Anterior cingulate cortex (tissue), 58 donors: ENCODE measurements around the gene MYNN.
"Not testable (repeated sequence)": the region's sequence is repeated elsewhere in the genome, so short reads cannot be mapped to it uniquely, and the experiment has no call there.

Experiments
- DNase-seq, 58 donors: peaks; one replicate each; lab custom pipeline; 2025; lab: John Stamatoyannopoulos, UW

MYNN gene

DNA sequence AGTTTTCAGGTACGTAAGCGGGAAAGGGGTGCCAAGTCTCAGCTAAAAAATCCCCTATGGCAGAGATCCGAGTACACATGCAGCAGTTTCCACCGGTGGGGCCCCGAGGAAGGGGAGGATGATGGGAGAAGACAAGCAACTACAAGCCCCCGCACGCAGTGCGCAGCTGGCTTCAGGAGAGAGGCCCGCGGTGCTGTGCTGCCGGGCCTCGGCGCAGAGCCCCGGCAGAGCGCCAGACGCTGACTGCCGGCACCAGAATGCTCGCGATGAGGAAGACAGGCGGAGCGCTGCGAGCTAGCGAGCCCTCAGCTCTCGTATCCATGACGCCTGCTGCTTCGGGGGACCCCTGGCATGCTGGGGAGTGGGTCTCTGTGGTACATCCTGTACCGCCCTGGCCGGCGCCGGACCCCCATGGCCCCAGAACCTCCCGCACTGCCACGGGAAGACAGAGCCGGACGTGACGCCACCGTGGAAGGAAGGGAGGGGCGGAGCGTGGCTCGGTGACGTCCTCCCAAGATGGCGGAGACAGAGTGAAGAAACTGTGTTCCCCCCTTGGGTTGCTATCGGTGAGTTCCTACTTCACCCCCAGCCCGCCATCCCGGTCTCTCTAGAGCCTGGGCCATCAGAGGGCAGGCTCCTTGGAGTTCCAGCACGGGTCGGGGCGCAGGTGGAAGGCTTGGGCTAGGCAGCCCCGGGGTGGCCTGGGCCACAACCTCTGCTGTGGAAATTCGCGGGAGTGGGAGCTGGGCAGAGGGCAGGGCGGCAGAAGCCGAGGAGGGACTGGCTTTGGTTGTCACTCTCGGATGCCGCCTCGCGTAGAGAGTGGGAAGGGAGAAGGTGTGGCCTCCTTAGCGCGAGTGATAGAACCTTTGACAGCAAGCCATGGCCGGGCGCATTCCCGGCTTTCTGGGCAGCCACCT lies at the start of gene MYNN:
MYNN (plus strand) TSS at position 500 of the 920 bp plus-strand sequence. CDS start 900 bp downstream, outside the sequence.
- peak; percentile 48 to 97 (median 90) for DNase-seq

DNA sequence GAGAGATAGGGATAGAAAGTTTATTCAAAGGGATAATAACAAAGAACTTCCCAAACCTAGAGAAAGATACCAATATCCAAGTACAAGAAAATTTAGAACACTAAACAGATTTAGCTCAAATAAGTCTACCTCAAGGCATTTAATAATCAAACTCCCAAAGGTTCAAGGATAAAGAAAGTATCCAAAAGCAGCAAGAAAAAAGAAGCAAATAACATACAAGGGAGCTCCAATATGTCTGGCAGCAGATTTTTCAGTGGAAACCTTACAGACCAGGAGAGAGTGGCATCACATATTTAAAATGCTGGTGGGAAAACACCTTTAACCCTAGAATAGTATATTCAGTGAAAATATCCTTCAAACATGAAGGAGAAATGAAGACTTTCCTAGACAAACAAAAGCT lies 41.3 kb upstream of the MYNN start:
- DNase-seq = not testable (repeated sequence)

DNA sequence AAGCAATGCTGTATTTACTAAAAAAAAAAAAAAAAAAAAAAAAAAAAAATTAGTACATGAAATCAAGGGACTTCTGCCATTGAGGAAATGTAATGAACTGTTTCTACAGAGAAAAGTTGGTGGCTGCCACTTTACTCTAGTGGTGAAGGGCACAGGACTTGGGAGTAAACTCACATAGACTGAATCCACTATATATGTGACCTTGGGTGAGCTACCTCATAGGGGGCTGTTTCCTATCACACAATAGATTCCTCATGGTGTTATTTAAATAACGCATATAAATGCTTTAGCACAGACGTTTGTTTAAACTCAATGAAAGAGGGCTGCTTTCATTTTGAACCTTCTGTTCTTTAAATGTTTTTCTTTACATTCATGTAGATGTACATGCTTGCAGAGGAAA lies 34.1 kb upstream of the MYNN start:
- DNase-seq = no peak

GRCh38 chr3:169744366-169745054 lies 28.7 kb upstream of the MYNN start:
- DNase-seq = no peak

- no peak for DNase-seq
These were observed 26.3 kb upstream of the MYNN start for GRCh38 chr3:169746924-169747323.

- no peak for DNase-seq
These were observed 24.5 kb upstream of the MYNN start for GRCh38 chr3:169748670-169749069.

DNA sequence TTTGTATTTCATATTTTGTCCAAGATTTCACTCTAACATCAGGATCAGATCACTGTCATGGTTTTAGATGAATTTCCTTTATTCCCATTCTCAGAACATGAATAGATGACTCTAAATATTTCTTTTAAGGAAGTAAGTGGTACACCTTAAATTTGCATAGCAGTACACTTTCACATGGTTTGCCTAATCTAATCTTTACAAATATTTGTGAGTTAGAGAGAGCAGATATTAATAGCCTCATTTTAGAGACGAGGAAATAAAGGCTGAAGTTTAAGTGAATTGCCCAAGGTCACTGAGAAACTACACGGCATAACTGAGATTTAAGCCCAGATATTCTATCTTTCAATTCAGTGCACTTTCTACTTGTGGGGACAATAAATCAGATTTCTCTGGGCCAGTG lies 22.5 kb upstream of the MYNN start:
- no peak for DNase-seq

- DNase-seq = no peak
These were observed 21.3 kb upstream of the MYNN start for GRCh38 chr3:169751875-169752274.

DNA sequence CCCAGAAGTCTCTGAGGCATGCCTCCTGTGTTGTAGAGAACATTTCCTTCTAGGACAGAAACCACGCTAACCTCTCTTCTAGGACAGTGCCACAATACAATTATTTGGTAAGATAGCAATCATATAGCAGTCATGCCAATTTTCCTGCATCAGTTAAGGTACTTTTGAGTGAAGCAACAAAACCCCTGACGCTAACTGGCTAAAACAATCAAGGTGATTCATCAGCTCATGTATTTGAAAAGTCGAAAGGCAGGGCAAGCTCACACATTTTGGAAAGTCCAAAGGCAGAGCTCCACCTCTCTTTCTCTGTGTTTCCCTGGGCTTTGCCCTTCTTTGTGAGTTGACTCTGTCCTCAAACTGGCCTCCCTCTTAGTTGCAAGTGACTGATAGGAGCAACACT lies 18.5 kb upstream of the MYNN start:
- no peak for DNase-seq

DNA sequence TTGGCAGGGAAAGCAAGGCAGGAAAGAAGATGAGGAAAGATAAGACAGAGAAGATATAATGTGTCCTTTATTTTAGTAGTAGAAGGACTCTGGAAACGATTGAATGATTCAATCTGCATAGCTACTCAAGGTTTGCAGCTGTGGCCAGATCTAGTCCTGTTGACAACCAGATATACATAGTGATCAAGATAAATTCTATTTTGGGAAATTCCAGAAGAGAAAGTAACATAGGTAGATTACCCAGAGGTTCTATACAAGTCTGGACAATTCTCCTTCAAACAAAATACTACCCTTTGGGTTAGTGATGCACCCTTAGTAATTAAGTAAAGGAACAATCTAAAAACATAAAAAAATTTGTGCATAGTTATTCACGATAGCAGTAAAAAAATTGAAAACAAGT lies 17.7 kb upstream of the MYNN start:
- no peak for DNase-seq

DNA sequence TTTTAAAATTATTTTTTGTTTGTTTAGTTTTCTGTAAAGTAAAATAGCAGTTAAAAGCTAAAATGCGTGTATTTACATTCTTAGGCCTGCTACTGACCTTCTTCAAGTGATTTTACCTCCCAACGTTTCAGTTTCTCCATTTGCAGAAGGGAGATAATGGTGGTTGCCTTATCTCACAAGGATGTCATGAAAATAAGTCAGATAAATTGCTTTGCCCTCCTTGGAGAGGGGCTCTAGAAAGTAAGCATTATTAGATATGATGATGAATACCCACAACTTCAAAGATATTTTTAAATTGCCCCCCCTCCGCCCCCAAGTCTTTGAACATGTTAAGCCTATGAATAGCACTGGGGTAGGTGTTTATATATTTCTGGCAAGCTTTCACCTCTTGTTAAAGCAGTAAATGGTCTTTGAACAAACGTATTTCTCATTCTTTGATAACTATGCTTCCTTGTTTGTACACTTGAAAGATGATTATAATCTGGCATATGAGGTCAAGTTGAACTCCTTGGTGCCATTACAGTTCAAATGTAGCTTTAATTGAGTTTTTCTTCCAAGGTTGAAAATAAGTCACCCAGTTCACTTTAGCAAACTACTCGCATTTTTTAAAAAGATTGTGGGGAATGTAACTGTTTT lies 14.7 kb upstream of the MYNN start:
- no peak for DNase-seq

- no peak for DNase-seq
These were observed 13.9 kb upstream of the MYNN start for GRCh38 chr3:169759256-169759655.

DNA sequence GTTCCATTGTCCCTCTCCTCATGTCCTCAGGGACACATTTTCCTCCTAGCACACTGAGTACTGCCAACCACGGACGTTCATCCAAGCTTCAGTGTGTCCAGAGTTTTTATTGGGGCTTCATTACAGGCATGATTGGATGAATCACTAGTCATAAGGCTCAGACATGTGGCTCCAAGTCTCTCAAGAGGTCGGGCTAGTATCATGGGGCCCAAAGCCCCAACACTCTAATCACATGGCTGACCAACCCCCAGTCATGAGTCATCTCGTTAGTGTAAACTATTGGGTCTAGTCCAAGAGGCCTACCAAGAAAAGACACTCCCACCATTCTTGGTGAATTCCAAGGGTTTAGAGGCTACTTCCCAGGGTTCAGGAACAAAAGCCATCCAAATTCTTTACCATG lies 12.7 kb upstream of the MYNN start:
- no peak for DNase-seq

GRCh38 chr3:169764312-169764881 lies 8.8 kb upstream of the MYNN start:
- DNase-seq = peak in 57 of 58 donors; percentile 17 to 85 (median 65)

DNA sequence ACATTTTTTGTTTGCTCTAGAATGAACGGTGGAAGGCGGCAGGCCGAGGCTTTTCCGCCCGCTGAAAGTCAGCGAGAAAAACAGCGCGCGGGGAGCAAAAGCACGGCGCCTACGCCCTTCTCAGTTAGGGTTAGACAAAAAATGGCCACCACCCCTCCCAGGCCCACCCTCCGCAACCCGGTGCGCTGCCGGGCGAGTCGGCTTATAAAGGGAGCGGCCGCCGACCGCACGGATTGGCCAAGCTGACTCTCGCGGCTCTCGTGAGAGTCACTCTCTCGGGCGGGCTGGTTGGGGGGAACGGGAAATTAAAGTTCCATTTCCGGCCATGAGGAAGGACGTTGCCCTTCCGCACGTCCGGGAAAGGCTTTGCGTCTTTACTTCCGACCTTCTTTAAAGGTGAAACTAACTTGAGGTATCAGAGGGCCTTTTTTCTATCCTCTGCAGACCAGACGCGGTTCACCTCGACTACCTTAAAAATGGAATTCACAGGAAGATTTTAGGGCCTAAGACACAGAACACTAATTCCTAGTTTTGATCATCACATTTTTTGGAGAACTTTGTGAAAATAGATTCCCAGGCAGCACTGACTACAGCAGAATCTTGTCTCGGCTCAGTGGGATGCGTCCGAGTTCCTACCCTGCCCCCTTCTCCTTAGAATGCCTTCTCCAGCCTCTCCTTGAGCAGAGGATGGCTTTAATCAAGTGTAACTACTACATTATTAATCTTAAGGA lies 8.1 kb upstream of the MYNN start, which contains the start of gene TERC:
TERC (minus strand) TSS at position 179 of the 731 bp plus-strand sequence.
- peak; percentile 54 to 96 (median 86) for DNase-seq

DNA sequence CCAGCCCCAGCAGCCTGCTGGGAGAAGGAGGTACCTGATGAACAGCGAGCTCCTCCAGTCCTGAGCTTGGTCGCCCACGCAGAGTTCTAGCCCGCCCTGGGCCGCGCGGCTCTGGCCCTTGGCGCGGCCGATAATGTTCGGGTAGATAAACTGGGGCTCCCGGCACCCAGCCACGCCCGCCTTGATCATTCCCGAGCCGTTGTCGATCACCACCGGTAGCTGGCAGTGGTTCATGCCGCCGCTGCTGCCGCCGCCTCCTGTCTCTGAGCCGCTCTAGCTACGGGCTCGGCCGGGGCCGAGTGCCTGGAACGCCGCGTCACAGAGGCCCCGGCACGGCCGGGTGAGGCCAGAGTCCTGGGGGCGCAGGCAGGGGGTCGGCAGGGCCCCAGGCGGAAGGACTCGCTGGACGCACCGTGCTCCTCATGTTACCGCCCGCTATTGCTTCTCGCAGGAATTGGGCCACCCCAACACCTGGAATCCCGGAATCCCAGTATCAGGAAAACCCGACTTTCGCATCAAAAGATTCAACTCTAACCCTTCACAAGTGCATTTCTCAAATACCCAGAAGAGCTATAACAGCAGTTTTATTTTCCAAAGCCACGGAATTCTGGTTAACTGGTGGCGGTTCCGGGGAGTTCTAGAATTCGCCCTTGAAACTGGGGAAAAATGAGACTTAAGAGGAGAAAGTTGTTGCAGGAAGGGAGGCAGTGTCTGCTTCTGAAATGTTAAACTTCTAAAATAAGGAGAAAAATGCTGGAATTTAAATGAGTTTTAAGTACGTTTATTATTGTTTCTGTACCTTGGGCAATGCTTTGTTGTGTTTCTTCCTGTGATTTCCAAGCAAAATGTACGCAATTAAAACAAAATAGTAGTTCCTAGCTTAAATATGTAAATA lies 3.7 kb upstream of the MYNN start, which contains the start of gene ACTRT3:
ACTRT3 (minus strand) TSS at position 275 of the 895 bp plus-strand sequence; CDS start at position 234, 41 bp downstream.
- peak in 48 of 58 donors; percentile 13 to 78 (median 43) for DNase-seq

DNA sequence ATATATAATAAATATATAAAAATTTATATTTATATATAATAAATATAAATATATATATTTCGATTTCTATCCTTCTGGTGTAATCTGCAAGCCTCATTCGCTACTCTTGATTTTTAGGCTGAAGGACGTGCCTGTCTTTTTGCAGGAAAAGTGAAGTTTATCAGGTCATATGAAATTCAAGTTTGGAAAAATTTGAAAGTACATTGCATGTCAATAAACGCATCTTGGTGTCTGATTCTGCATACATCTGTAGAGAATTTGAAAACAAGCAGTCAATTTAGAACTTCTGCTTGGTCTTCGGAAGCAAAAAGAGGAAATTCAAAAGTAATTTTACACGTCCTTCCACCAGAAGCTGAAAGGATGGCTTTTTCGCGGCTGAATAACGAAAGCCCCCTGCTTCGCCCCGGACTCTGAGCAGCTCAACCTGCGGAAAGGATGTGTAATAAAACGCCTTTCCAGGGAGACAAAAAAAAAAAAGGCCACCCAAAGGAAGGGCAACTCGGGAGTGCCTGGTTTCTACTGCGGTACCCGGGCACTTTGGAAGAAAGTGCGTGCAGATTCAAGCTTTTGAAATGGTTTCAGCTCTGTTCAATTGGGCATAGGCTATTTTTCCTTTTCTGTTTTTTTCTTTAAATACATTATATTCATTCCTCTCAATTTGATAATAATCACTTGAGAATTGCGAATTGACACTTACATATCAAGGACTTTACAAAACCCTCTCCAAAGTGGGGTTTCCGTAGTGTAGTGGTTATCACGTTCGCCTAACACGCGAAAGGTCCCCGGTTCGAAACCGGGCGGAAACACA lies 1.5 kb upstream of the MYNN start:
- peak in 42 of 58 donors; percentile 6 to 74 (median 30) for DNase-seq
